NCI-H2227 (cell line): ENCODE data around the gene FAM180A.

Source experiments
- DNase-seq: peaks from one replicate; lab custom pipeline; 2025; ENCODE audit not compliant: unreplicated experiment; lab: John Stamatoyannopoulos, UW

FAM180A gene

DNA sequence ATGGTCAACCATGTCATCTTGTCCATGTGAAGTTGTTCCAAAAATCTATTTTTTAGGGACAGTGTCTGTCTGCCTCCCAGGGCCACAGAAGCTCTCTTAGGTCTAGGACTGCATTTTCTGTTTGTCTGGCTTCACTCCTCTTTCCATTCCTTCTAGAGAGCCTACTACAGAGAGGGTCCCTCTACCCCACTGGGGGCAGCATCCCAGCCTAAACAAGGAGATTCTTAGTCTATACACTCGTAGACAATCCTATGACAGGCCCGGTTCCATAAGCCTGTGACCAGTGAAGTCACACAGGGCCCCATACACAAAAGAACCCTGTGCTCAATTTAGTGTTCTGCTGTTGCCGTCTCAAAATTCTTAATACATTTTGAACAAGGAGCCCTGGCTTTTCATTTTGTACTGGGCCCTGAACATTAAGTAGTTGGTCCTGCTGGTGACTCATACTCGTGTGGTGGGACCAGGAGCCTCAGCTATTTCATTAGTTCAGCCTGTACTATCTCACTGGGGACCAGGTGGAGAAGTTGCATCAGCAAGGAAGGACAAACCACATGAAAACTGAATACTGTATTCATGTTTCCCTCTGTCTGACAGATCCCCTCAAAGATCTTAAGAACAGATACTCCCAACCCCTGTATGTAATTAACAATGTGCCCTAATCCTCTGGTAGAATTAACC, 23.5 kb upstream of the FAM180A start:
- no peak for DNase-seq

GRCh38 chr7:135771051-135771450, 22.4 kb upstream of the FAM180A start:
- DNase-seq, result no peak

- DNase-seq, result no peak
Observed at GRCh38 chr7:135770139-135770710, 21.6 kb upstream of the FAM180A start.

GRCh38 chr7:135769005-135769802, 20.6 kb upstream of the FAM180A start:
- DNase-seq, result no peak

GRCh38 chr7:135768467-135768866, 19.9 kb upstream of the FAM180A start:
- no peak for DNase-seq

- no peak for DNase-seq
Observed at GRCh38 chr7:135768064-135768463, 19.5 kb upstream of the FAM180A start.

GRCh38 chr7:135763261-135763660, 14.6 kb upstream of the FAM180A start:
- DNase-seq, result no peak

GRCh38 chr7:135761751-135762488, 13.3 kb upstream of the FAM180A start:
- no peak for DNase-seq

DNA sequence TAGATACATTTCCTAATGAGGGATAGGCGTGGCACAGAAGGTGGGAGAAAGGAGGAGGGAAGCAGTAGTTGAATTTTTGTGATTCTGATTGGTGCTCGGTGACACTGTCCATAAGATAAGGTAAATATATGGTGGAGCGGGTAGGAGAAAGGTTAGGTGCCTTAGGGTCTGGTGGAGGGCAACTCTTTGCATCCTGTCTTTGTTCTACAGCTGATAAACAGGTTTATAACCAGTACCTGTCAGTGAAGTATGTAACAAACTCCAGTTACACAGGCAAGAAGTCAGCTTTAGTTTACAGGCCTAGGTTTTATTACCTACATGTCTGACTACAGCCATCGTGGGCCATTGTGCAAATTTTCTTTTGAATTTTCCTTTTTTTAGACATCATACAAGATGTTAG, 10.9 kb upstream of the FAM180A start:
- DNase-seq, result no peak

GRCh38 chr7:135758531-135758932, 9.9 kb upstream of the FAM180A start:
- peak; percentile 17 for DNase-seq

DNA sequence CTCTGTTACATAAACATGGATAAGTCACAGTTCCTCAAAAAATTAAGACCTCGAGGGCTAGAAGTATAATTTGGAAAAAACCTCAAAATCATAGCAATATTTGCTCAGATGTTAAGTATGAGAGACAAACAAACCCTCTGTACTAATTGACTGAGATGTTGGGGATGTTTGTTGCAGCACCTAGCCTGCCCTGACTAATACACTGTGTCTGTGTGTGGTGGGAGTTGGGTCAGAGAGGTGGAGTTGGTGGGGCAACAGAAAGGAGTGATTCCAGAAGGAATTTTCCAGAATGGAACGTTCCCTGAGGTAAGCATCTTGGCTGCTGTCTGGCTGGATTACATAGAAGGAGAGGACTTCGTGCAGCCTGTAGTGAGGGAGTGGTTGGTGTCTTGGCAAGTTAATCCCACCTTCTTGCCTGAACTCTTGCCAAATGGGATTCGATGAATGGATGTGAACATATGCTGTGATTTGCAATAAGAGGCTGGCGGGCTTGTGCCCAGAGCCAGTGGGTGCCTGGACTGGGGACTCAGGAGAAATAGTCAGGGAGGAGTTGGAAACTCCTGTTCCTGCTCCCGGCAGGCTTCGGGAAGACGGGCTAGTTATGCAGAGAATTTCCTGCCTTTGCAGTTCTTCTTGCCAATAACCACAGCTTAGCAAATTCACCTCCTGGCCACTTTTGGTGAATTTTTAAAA, 9.3 kb upstream of the FAM180A start:
- no peak for DNase-seq

GRCh38 chr7:135756191-135756590, 7.6 kb upstream of the FAM180A start:
- DNase-seq, result no peak

- DNase-seq, result peak; percentile 9
Observed at GRCh38 chr7:135755351-135755753, 6.7 kb upstream of the FAM180A start.

DNA sequence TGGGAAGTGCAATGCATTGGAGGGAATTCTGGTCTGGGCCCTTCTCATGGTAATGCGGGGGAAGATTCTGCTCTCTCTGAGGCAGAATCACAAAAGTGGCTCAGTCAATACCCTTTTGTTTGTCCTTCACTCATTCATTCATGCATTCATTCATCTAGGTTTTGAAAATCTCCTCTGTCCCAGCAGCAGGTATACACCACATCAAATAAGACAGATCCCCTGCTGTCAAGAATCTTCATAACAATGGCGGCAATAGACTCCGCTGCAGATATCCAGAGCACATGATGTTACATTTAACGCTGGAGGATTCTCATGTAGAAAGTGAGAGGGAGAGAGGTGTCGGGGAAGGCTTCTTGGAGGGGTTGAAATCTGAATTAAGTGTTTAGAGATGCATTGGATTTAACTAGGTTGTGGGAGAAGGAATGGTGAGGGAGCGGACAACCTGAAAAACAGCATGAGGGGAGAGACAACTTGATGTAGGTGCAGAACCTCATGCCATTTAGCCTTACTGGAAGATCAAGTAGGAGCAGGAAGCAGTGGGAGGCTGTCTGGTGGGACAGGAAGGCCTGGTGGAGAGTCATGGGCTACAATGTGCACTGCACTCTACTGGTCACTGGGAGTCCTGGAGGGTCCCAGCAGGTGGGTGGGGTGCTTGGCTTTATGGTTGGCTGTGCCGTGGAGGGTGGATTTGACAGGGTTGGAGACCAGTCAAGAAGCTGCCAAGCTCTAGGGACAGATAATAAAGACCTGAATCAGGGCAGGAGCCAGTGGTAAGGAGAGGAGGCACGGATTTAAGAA, 5.2 kb upstream of the FAM180A start:
- DNase-seq, result no peak

GRCh38 chr7:135747366-135747765, 1.2 kb downstream of the FAM180A start:
- DNase-seq, result no peak

GRCh38 chr7:135745703-135746312, 2.8 kb downstream of the FAM180A start:
- DNase-seq, result no peak

GRCh38 chr7:135744938-135745702, 3.5 kb downstream of the FAM180A start:
- no peak for DNase-seq

- DNase-seq, result no peak
Observed at GRCh38 chr7:135743907-135744731, 4.5 kb downstream of the FAM180A start.
